ENCODE measurements around the gene MYO9B. TPM values are rescaled to one million over a fixed set of nuclear protein-coding genes. Genes with fewer than 3 reads are reported as not detected.

MYO9B gene
- total RNA-seq, 2 donors from 2014 or later, result 149 to 152 TPM

DNA sequence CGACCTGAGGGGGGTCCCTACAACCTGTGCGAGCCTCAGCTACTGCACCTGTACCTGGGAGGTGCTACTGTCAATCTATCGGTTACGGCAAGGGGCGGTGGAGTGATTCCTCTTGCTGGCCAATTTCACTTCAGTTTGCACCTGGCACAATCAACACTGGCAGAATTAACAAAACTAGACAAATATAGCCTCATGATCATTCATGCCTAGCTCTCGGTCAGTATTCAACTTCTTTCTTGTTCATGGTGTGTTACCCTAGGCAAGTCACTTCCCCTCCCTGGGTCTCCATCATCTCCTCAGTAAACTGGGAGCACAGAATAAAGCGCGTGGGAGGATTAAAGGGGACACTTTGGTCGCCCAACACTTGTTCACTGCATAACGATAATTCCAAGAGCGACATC is 943 bp upstream of the MYO9B start:
- Mint-ChIP-seq H3K27ac (peak overlapping the region; percentile 97), H3K27me3 (no peaks in the 10 kb centered on the region), H3K9me3 (no peaks in the 10 kb centered on the region), H3K4me3 (peak overlapping the region; percentile 99), H3K36me3 (ENCODE audit: low read depth) (peaks cover 53% of the 10 kb centered on the region), H3K4me1 (peaks cover 31% of the 10 kb centered on the region)
- no peak for ATAC-seq (replicated peaks)

DNA sequence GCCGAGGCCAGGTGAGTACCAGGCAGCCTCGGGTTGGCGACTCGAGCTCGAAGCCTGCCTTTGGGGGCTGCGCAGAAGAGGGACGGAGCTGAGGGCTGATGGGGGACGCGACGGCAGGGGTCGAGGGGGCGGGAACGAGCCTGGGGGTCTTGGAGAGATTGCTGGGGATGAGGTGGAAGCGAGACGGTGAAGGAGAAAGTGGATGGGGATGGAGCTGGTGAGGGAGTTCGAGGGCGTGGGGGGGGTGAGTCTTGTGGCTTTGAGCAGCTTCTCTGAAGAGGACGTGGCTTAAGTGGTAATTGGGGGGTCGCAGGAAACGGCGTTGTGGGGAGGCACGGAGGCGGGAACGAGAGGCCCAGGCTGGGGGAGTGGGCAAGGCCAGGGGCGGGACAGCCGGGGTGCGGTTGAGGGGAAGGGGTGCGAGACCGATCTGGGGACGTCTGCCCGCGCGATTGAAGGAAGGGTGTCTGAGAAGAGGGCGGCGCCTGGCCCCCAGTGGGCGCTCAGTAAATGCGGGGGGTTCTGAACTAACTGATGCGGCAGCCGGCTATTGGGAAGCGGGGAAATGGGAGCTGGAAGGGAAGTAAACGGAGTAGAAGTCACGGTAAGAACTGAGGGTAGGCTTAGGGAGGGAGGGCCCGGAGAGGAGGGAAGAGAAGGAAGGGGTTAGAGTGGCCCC is 426 bp downstream of the MYO9B start:
- Mint-ChIP-seq H3K4me3 (peak overlapping the region; percentile 99), H3K9me3 (no peaks in the 10 kb centered on the region), H3K36me3 (ENCODE audit: low read depth) (peaks cover 50% of the 10 kb centered on the region), H3K4me1 (peaks cover 31% of the 10 kb centered on the region), H3K27ac (peak overlapping the region; percentile 97), H3K27me3 (no peaks in the 10 kb centered on the region)
- ATAC-seq (replicated peaks), result no peak

- no peaks in the 10 kb centered on the region for H3K9me3 Mint-ChIP-seq
- peaks cover 31% of the 10 kb centered on the region for H3K4me1 Mint-ChIP-seq
- peak overlapping the region; percentile 99 for H3K4me3 Mint-ChIP-seq
- H3K27me3 Mint-ChIP-seq, result no peaks in the 10 kb centered on the region
- H3K27ac Mint-ChIP-seq, result peak overlapping the region; percentile 97
- peaks cover 47% of the 10 kb centered on the region for H3K36me3 Mint-ChIP-seq (ENCODE audit: low read depth)
- no peak for ATAC-seq (replicated peaks)
Observed at GRCh38 chr19:17076543-17076991, 990 bp downstream of the MYO9B start.

GRCh38 chr19:17077447-17078028 is 2.0 kb downstream of the MYO9B start:
- Mint-ChIP-seq H3K4me3 (peak overlapping the region; percentile 99), H3K9me3 (no peaks in the 10 kb centered on the region), H3K27me3 (no peaks in the 10 kb centered on the region), H3K27ac (peak overlapping the region; percentile 76), H3K4me1 (peaks cover 39% of the 10 kb centered on the region), H3K36me3 (ENCODE audit: low read depth) (peaks cover 50% of the 10 kb centered on the region)
- no peak for ATAC-seq (replicated peaks)

DNA sequence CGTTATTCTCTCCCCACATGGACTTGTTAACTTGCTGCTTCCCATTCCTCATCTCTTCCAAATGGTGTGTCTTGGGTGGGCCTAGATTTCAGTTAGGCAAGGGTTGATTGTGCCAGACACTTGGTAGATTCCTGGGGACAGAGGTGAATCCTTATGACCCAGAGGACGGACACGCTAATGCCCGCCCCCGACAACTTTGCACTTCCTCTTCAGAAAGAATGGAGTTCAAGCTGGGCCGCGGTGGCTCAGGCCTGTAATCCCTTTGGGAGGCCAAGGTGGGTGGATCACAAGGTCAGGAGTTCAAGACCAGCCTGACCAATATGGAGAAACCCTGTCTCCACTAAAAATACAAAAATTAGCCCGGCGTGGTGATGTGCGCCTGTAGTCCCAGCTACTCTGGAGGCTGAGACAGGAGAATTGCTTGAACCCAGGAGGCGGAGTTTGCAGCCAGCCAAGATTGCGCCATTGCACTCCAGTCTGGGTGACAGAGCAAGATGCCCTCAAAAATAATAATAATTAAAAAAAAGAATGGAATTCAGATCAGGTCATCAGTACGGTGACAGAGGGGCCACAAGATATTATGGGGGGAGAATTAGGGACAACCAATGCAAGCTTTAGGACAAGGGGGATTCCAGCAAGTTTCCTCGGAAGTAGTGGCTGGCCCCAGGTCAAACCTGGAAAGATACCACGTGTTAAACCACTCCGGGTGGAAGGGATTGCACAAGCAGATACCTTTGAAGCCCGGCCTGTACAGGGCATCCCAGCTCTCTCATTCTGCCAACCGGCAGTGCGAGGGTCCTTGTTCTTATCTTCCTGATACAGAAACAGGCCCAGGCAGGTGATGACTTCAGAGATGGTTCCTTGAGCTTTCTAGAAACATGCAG is 2.7 kb downstream of the MYO9B start:
- peaks cover 35% of the 10 kb centered on the region for H3K4me1 Mint-ChIP-seq
- H3K4me3 Mint-ChIP-seq, result peak overlapping the region; percentile 99
- no peak for ATAC-seq (replicated peaks)
- H3K36me3 Mint-ChIP-seq (ENCODE audit: low read depth), result peaks cover 50% of the 10 kb centered on the region
- peak overlapping the region; percentile 76 for H3K27ac Mint-ChIP-seq
- H3K27me3 Mint-ChIP-seq, result no peaks in the 10 kb centered on the region
- no peaks in the 10 kb centered on the region for H3K9me3 Mint-ChIP-seq

DNA sequence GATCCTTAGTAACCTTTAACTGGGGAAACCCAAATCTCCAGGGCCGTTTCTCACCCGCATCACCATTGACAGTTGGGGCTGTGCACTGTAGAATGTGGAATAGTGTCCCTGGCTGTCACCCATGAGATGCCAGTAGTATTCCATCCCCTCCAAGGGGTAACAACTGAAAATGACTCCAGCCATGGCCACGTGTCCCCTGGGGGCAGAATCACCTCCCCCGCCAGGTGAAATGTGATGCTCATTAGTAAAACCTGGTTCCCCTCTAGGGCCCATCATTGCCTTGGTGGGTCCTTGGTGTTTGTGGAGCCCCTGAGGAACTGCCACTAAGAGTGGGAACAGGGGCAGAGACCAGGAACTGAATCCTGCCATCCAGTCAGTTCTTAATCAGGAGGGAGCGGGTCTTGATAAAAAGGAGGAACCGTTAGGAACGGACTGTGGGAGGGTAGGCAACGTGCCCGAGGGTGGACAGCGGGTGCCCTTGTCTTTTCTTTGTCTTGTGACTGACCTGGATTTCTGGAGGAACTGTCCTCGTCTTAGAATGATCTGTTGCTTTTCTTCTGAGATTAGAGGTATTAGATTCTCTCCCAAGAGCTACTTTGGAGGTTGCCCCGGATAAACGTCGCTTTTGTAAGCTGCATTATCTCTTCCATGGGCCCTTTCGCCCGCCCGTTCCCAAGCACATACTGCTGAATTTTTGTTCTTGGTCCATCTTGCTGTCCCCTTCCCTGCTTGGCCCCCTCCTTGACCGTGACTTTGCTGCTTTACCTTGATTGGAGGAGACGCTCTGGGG is 3.5 kb downstream of the MYO9B start:
- Mint-ChIP-seq H3K4me3 (peak overlapping the region; percentile 99), H3K27ac (peak overlapping the region; percentile 85), H3K9me3 (no peaks in the 10 kb centered on the region), H3K27me3 (no peaks in the 10 kb centered on the region), H3K36me3 (ENCODE audit: low read depth) (peaks cover 48% of the 10 kb centered on the region), H3K4me1 (peaks cover 31% of the 10 kb centered on the region)
- no peak for ATAC-seq (replicated peaks)

GRCh38 chr19:17079710-17080439 is 4.3 kb downstream of the MYO9B start:
- Mint-ChIP-seq H3K4me1 (peaks cover 31% of the 10 kb centered on the region), H3K27me3 (no peaks in the 10 kb centered on the region), H3K27ac (peak overlapping the region; percentile 85), H3K9me3 (no peaks in the 10 kb centered on the region), H3K4me3 (peak overlapping the region; percentile 99), H3K36me3 (ENCODE audit: low read depth) (peaks cover 49% of the 10 kb centered on the region)
- peak; percentile 84 for ATAC-seq (replicated peaks)

DNA sequence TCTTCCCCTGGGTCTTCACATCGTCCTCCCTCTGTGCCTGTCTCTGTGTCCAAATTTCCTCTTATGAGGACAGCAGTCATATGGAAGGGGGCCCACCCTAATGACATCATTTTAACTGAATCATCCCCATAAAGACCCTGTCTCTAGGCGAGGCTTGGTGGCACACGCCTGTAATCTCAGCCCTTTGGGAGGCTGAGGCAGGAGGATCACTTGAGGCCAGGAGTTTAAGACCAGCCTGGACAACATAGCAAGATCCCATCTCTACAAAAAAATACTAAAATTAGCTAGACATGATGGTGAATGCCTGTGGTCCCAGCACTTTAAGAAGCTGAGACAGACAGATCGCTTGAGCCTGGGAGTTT is 4.8 kb downstream of the MYO9B start:
- peak overlapping the region; percentile 99 for H3K4me3 Mint-ChIP-seq
- ATAC-seq (replicated peaks), result no peak
- H3K36me3 Mint-ChIP-seq (ENCODE audit: low read depth), result peaks cover 52% of the 10 kb centered on the region
- peaks cover 31% of the 10 kb centered on the region for H3K4me1 Mint-ChIP-seq
- no peaks in the 10 kb centered on the region for H3K9me3 Mint-ChIP-seq
- peak overlapping the region; percentile 85 for H3K27ac Mint-ChIP-seq
- no peaks in the 10 kb centered on the region for H3K27me3 Mint-ChIP-seq

DNA sequence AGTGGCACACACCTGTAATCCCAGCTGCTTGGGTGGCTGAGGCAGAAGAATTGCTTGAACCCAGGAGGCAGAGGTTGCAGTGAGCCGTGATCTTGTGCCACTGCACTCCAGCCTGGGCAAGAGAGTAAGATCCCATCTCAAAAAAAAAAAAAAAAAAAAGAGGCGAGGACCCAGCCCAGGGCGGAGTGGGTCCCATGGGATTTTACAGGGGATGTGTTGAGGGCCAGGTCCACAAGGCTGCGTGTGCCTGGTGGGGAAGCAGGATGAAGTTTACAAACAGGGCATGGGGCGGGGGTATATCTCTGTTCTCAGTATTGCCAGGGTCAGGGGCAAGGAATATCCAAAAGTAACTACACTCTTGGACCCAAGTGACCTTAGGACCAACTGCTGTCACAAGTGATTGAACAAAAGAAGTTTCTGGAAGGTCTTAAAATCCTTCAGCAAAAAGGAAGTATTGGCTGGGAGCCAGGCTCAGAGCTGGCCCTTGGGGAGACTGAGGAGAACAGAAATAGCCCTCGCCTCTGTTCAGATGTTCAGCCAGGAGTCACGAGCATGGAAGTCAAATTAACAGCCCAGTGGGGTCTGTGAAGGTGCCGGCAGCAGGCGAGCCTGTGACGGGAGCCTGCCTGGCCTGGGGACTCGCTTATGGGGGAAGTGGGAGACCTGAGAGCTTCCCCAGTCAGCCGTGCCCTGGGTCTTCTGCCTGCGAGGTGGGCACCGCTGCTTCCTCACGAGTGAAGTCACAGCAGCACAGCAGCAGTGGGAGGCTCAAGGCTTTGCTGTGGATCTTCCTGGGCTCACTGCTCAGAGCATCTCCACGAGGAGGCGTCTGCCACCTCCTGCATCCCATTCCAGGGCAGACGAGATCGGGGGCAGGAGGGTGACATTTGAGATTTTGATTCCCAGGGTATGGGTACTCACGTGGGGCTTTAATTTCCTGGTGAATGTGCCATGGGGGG is 6.4 kb downstream of the MYO9B start:
- ATAC-seq (replicated peaks), result no peak
- H3K27me3 Mint-ChIP-seq, result no peaks in the 10 kb centered on the region
- H3K27ac Mint-ChIP-seq, result peak overlapping the region; percentile 66
- no peaks in the 10 kb centered on the region for H3K9me3 Mint-ChIP-seq
- no peak overlapping the region for H3K4me3 Mint-ChIP-seq
- peaks cover 34% of the 10 kb centered on the region for H3K4me1 Mint-ChIP-seq
- peaks cover 63% of the 10 kb centered on the region for H3K36me3 Mint-ChIP-seq (ENCODE audit: low read depth)

- Mint-ChIP-seq H3K36me3 (ENCODE audit: low read depth) (peaks cover 64% of the 10 kb centered on the region), H3K4me3 (no peak overlapping the region), H3K4me1 (peaks cover 34% of the 10 kb centered on the region), H3K27me3 (no peaks in the 10 kb centered on the region), H3K9me3 (no peaks in the 10 kb centered on the region), H3K27ac (no peak overlapping the region)
- no peak for ATAC-seq (replicated peaks)
Observed at GRCh38 chr19:17086120-17086519, 10.5 kb downstream of the MYO9B start.

- no peak overlapping the region for H3K27ac Mint-ChIP-seq
- H3K4me3 Mint-ChIP-seq, result no peak overlapping the region
- H3K9me3 Mint-ChIP-seq, result no peaks in the 10 kb centered on the region
- H3K36me3 Mint-ChIP-seq (ENCODE audit: low read depth), result peaks cover 60% of the 10 kb centered on the region
- no peak for ATAC-seq (replicated peaks)
- peaks cover 32% of the 10 kb centered on the region for H3K4me1 Mint-ChIP-seq
- H3K27me3 Mint-ChIP-seq, result no peaks in the 10 kb centered on the region
Observed at GRCh38 chr19:17086834-17087233, 11.3 kb downstream of the MYO9B start.

DNA sequence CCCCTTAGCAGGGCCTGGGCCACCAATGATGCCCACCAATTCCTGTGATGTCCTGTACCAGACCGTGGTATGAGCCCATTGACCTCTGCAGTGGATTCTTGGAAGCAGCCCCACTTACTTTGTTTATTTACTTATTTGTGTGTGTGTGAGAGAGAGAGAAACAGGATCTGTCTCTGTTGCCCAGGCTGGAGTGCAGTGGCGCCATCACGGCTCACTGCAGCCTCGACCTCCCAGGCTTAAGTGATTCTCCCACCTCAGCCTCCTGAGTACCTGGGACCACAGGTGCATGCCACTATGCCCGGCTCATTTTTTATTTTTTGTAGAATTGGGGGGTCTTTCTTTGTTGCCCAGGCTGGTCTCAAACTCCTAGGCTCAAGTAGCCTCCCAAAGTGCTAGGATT is 13.0 kb downstream of the MYO9B start:
- Mint-ChIP-seq H3K36me3 (ENCODE audit: low read depth) (peaks cover 49% of the 10 kb centered on the region), H3K4me3 (no peak overlapping the region), H3K27ac (no peak overlapping the region), H3K9me3 (no peaks in the 10 kb centered on the region), H3K27me3 (no peaks in the 10 kb centered on the region), H3K4me1 (peaks cover 26% of the 10 kb centered on the region)
- ATAC-seq (replicated peaks), result no peak

- Mint-ChIP-seq H3K36me3 (ENCODE audit: low read depth) (peaks cover 45% of the 10 kb centered on the region), H3K4me3 (peak overlapping the region; percentile 61), H3K27me3 (no peaks in the 10 kb centered on the region), H3K27ac (peak overlapping the region; percentile 76), H3K9me3 (no peaks in the 10 kb centered on the region), H3K4me1 (peaks cover 30% of the 10 kb centered on the region)
- peak; percentile 91 for ATAC-seq (replicated peaks)
Observed at GRCh38 chr19:17090583-17090982, 15.0 kb downstream of the MYO9B start.
